ENCODE data around the gene STYXL2. TPM values are rescaled to one million over a fixed set of nuclear protein-coding genes. Genes with fewer than 3 reads are reported as not detected.

STYXL2 gene
- total RNA-seq, 1 experiment from 2014 or later: 0.36 TPM

DNA sequence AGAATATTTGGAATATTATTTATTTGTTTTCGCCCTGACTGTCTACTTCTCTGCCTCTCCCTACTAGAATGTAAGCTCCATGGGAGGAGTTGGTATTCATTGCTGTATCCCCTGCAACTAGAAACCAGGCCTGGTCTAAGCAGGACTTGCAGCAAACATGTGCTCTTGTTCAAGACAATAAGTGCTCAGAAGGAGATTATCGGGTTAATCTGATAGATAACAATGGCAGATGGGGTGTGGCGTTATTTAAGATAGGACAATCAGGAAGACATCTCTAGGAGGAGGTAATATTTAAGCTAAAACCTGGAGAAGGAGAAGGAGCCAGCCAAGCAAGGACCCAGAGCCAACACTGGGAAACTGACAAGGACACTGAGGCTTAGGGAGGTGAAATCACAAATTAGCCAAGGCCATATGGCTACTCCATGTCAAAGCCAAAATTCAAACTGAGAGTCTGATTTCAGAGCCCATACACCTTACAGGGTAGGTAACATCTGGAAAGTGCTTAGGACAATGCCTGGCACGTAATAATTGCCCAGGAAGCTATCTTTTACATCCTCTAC, 41.5 kb downstream of the STYXL2 start:
- DNase-seq (ENCODE audit: low read depth): no peak

DNA sequence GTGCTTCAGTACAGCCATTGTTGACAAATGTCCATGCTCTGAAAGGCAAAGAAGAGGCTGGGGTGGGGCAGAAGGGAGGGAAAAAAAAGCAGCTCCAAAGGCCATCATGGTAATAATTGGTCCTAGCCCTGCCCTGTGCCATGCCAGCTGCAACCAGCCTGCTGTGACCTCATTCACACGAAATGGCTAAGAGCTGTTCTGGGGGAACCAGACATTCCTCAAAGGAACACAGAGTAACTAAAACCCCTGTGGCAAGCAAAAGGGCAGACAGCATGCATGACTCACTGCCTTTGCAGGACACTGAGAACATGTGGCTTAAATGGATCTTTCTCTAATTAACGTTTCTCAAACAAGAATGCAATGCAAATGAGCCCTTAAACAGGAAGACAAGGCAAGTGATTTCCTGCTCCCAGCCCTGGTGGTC, 42.3 kb downstream of the STYXL2 start:
- DNase-seq (ENCODE audit: low read depth): peak; percentile 96

DNA sequence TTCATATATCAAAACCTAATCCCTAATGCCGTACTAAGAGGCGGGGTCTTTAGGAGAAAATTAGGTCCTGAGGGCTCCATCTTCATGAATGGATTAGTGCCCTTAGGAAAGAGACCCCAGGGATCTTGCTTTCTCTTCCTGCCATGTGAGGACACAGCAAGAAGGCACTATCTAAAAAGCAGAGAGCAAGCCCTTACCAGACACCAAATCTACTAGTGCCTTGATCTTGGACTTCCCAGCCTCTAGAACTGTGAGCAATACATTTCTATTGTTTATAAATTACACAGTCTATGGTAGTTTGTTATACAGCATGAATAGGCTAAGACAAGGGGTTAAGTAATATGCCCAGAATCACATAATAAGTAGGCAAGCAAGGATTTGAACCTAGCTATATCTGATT, 42.9 kb downstream of the STYXL2 start:
- DNase-seq (ENCODE audit: low read depth): no peak

DNA sequence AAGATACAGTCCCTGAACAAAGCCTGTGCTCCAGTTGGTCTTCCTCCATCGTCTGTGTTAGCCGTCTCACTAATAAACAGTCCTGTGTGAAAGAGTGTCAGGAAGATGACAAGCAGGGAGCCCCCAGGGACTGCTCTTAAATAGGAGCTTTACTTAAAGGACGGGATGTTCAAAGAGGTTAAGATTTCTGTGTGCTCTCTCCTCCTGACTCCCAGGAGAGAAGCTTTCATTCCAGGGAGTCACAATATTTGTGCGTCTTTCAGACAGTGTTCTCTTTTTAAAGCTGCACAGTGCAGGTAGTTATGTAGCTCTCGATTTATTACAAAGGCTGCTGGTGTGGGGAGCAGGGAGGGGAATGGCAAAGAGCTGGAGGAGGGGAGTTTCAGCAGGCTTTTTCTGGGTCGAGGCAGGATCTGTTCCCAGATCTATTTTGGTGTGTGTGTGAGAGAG, 43.5 kb downstream of the STYXL2 start:
- no peak for DNase-seq (ENCODE audit: low read depth)

DNA sequence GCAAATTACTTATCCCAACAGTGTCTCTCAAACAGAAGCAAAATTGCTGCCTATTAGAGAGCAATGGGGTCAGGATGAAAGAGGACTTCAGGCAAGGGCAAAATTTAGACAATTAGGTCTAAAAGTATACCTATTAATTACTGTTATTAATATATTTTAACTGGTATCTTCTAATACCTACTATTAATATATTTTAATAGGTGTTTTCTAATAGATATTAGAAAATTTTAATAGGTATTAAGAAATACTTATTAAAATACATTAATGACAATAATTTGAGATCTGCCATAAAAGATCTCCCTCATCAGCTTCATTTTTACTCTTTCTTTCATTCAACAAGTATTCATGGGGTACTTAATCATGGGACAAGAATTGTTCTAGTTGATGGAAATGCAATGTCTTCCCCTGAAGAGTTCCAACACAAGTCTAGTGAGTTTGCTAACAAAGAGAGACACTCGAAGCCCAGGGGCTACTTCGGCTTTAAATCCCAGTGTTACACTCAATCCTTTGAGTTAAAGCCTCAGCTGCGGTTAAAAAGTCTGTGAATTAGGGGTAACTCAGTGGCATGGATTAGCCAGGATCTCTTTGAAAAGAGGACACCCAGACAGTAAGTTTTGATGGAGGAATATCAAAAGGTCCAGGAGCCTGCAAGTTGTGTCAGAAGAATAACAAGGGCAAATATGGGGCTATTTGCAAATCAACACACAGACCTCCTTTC, 44.1 kb downstream of the STYXL2 start:
- no peak for DNase-seq (ENCODE audit: low read depth)

DNA sequence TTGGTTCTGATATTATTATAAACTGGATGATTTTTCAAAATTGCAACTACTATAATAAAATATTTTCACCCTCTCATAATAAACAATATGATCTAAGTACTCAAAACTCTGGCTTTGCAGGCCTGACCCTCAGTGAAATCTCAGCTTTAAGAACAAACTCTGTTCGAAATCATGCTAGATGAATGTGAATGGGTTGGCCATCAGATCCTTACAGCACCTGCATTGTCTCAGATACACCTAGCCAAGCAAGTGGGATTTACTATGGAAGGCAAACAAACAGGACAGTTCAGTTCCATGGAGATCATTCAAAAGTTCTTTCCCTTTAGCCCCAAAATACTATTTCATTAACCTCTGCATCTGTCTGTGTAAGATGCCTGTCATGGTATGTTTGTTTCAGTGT, 44.8 kb downstream of the STYXL2 start:
- DNase-seq (ENCODE audit: low read depth): no peak

DNA sequence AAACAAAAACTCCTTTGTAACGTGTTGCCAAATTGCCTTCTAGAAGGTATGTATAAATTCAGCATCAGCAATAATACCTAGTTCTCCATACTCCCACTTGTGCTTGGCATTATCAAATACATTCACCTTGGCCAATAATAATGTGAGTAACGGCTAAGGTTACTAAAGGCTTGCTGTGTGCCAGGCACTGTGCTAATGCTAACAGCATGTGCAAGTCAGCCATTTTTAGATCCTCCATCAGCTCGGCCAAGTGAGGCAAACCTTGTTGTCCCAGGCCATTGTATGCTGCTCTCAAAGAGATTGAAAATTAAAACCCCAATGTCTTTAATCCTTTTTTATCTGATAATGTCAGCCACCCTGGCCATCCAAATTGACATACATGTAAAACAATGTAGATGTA, 48.1 kb downstream of the STYXL2 start:
- DNase-seq (ENCODE audit: low read depth): no peak

Other genes with a start within 250 kb of the STYXL2 start
- gene TADA1, start 217.8 kb upstream of the STYXL2 start, total RNA-seq (2014; rRNA removed; shearing (Covaris generic)): 11.6 and 11.7 TPM in 2 replicates
- gene ILDR2, start 118.5 kb upstream of the STYXL2 start, total RNA-seq (2014; rRNA removed; shearing (Covaris generic)): 4.6 and 6.4 TPM in 2 replicates
- gene MAEL, start 104.8 kb upstream of the STYXL2 start, total RNA-seq (2014; rRNA removed; shearing (Covaris generic)): 0.12 and 0.39 TPM in 2 replicates
- 0.36 and 0.68 TPM in 2 replicates for gene GPA33, start 3.7 kb upstream of the STYXL2 start, total RNA-seq (2014; rRNA removed; shearing (Covaris generic))
- gene POU2F1, start 126.8 kb downstream of the STYXL2 start, total RNA-seq (2014; rRNA removed; shearing (Covaris generic)): 6.1 and 8.4 TPM in 2 replicates